ENCODE results near the gene YTHDC2. TPM values are rescaled to one million over a fixed set of nuclear protein-coding genes. Genes with fewer than 3 reads are reported as not detected.

The YTHDC2 gene
- total and polyA plus RNA-seq, 4 donors, result 5.5 to 37.6 (median 27.2) TPM

GRCh38 chr5:113490317-113490716, 23.2 kb upstream of the YTHDC2 start:
- Histone ChIP-seq H3K4me1 (ENCODE audit: control insufficient read depth in 1 of 2, insufficient read depth in 2 of 2, low read length in 2 of 2) (peaks cover 0 to 3% of the 10 kb centered on the region in 2 donors), H3K27ac (ENCODE audit: low read depth in 1 of 2, low read length in 2 of 2) (no peak overlapping the region), H3K27me3 (ENCODE audit: control insufficient read depth in 1 of 2, insufficient read depth in 2 of 2, low read length in 1 of 2) (no peaks in the 10 kb centered on the region), H3K9me3 (ENCODE audit: control insufficient read depth, low read length) (no peaks in the 10 kb centered on the region), H3K4me3 (ENCODE audit: low read length in 2 of 2) (no peak overlapping the region), H3K36me3 (ENCODE audit: control insufficient read depth in 1 of 2, insufficient read depth in 2 of 2, low read length in 1 of 2) (no peaks in the 10 kb centered on the region)
- no peak for ATAC-seq (ENCODE audit: low FRiP score)
- no peak for DNase-seq
- intact Hi-C loops (cut with DNase I), result no loop called here
- 97 to 98% methylated on average over 3 of the region's 3 CpGs for WGBS, 2 donors

- peaks cover 0 to 3% of the 10 kb centered on the region in 2 donors for H3K4me1 ChIP-seq (ENCODE audit: control insufficient read depth in 1 of 2, insufficient read depth in 2 of 2, low read length in 2 of 2)
- intact Hi-C loops (cut with DNase I), result no loop called here
- no peaks in the 10 kb centered on the region for H3K9me3 ChIP-seq (ENCODE audit: control insufficient read depth, low read length)
- no peak for DNase-seq
- no peak for ATAC-seq (ENCODE audit: low FRiP score)
- H3K27me3 ChIP-seq (ENCODE audit: control insufficient read depth in 1 of 2, insufficient read depth in 2 of 2, low read length in 1 of 2), result no peaks in the 10 kb centered on the region
- H3K27ac ChIP-seq (ENCODE audit: low read depth in 1 of 2, low read length in 2 of 2), result no peak overlapping the region
- H3K36me3 ChIP-seq (ENCODE audit: control insufficient read depth in 1 of 2, insufficient read depth in 2 of 2, low read length in 1 of 2), result no peaks in the 10 kb centered on the region
- no peak overlapping the region for H3K4me3 ChIP-seq (ENCODE audit: low read length in 2 of 2)
- WGBS, 2 donors, result 86 to 92% methylated on average over 2 of the region's 2 CpGs
Observed at GRCh38 chr5:113491022-113491421, 22.5 kb upstream of the YTHDC2 start.

- no peak for ATAC-seq (ENCODE audit: low FRiP score)
- no peaks in the 10 kb centered on the region for H3K36me3 ChIP-seq (ENCODE audit: control insufficient read depth in 1 of 2, insufficient read depth in 2 of 2, low read length in 1 of 2)
- 93 to 94% methylated on average over 1 of the region's 1 CpG for WGBS, 2 donors
- H3K4me1 ChIP-seq (ENCODE audit: control insufficient read depth in 1 of 2, insufficient read depth in 2 of 2, low read length in 2 of 2), result no peaks in the 10 kb centered on the region
- no peaks in the 10 kb centered on the region for H3K27me3 ChIP-seq (ENCODE audit: control insufficient read depth in 1 of 2, insufficient read depth in 2 of 2, low read length in 1 of 2)
- intact Hi-C loops (cut with DNase I), result no loop called here
- no peak overlapping the region for H3K4me3 ChIP-seq (ENCODE audit: low read length in 2 of 2)
- DNase-seq, result no peak
- no peak overlapping the region for H3K27ac ChIP-seq (ENCODE audit: low read depth in 1 of 2, low read length in 2 of 2)
- H3K9me3 ChIP-seq (ENCODE audit: control insufficient read depth, low read length), result no peaks in the 10 kb centered on the region
Observed at GRCh38 chr5:113493446-113493845, 20.0 kb upstream of the YTHDC2 start.

GRCh38 chr5:113495422-113495841, 18.1 kb upstream of the YTHDC2 start:
- Histone ChIP-seq H3K4me3 (ENCODE audit: low read length in 2 of 2) (no peak overlapping the region), H3K4me1 (ENCODE audit: control insufficient read depth in 1 of 2, insufficient read depth in 2 of 2, low read length in 2 of 2) (no peaks in the 10 kb centered on the region), H3K27ac (ENCODE audit: low read depth in 1 of 2, low read length in 2 of 2) (no peak overlapping the region), H3K36me3 (ENCODE audit: control insufficient read depth in 1 of 2, insufficient read depth in 2 of 2, low read length in 1 of 2) (no peaks in the 10 kb centered on the region), H3K27me3 (ENCODE audit: control insufficient read depth in 1 of 2, insufficient read depth in 2 of 2, low read length in 1 of 2) (no peaks in the 10 kb centered on the region), H3K9me3 (ENCODE audit: control insufficient read depth, low read length) (no peaks in the 10 kb centered on the region)
- WGBS, 2 donors, result 32 to 41% methylated on average over 1 of the region's 1 CpG
- intact Hi-C loops (cut with DNase I), result no loop called here
- DNase-seq (no peak), ATAC-seq (ENCODE audit: low FRiP score) (no peak)

- DNase-seq, result no peak
- no peak overlapping the region for H3K4me3 ChIP-seq (ENCODE audit: low read length in 2 of 2)
- H3K4me1 ChIP-seq (ENCODE audit: control insufficient read depth in 1 of 2, insufficient read depth in 2 of 2, low read length in 2 of 2), result no peaks in the 10 kb centered on the region
- no peaks in the 10 kb centered on the region for H3K27me3 ChIP-seq (ENCODE audit: control insufficient read depth in 1 of 2, insufficient read depth in 2 of 2, low read length in 1 of 2)
- no peak overlapping the region for H3K27ac ChIP-seq (ENCODE audit: low read depth in 1 of 2, low read length in 2 of 2)
- ATAC-seq (ENCODE audit: low FRiP score), result no peak
- WGBS, 2 donors, result 94 to 97% methylated on average over 3 of the region's 3 CpGs
- intact Hi-C loops (cut with DNase I), result no loop called here
- H3K9me3 ChIP-seq (ENCODE audit: control insufficient read depth, low read length), result no peaks in the 10 kb centered on the region
- no peaks in the 10 kb centered on the region for H3K36me3 ChIP-seq (ENCODE audit: control insufficient read depth in 1 of 2, insufficient read depth in 2 of 2, low read length in 1 of 2)
Observed at GRCh38 chr5:113502073-113502472, 11.4 kb upstream of the YTHDC2 start.

GRCh38 chr5:113503146-113503545, 10.3 kb upstream of the YTHDC2 start:
- DNase-seq (no peak), ATAC-seq (ENCODE audit: low FRiP score) (no peak)
- WGBS, 2 donors, result 88 to 99% methylated on average over 1 of the region's 1 CpG
- H3K4me3 ChIP-seq (ENCODE audit: low read length in 2 of 2), result no peak overlapping the region
- H3K9me3 ChIP-seq (ENCODE audit: control insufficient read depth, low read length), result no peaks in the 10 kb centered on the region
- H3K27ac ChIP-seq (ENCODE audit: low read depth in 1 of 2, low read length in 2 of 2), result no peak overlapping the region
- intact Hi-C loops (cut with DNase I), result no loop called here
- no peaks in the 10 kb centered on the region for H3K4me1 ChIP-seq (ENCODE audit: control insufficient read depth in 1 of 2, insufficient read depth in 2 of 2, low read length in 2 of 2)
- no peaks in the 10 kb centered on the region for H3K36me3 ChIP-seq (ENCODE audit: control insufficient read depth in 1 of 2, insufficient read depth in 2 of 2, low read length in 1 of 2)
- H3K27me3 ChIP-seq (ENCODE audit: control insufficient read depth in 1 of 2, insufficient read depth in 2 of 2, low read length in 1 of 2), result no peaks in the 10 kb centered on the region

- Histone ChIP-seq H3K27me3 (ENCODE audit: control insufficient read depth in 1 of 2, insufficient read depth in 2 of 2, low read length in 1 of 2) (no peaks in the 10 kb centered on the region), H3K4me3 (ENCODE audit: low read length in 2 of 2) (no peak overlapping the region), H3K27ac (ENCODE audit: low read depth in 1 of 2, low read length in 2 of 2) (no peak overlapping the region), H3K36me3 (ENCODE audit: control insufficient read depth in 1 of 2, insufficient read depth in 2 of 2, low read length in 1 of 2) (no peaks in the 10 kb centered on the region), H3K4me1 (ENCODE audit: control insufficient read depth in 1 of 2, insufficient read depth in 2 of 2, low read length in 2 of 2) (no peaks in the 10 kb centered on the region), H3K9me3 (ENCODE audit: control insufficient read depth, low read length) (no peaks in the 10 kb centered on the region)
- intact Hi-C loops (cut with DNase I), result no loop called here
- no peak for ATAC-seq (ENCODE audit: low FRiP score)
- WGBS, 2 donors, result 90 to 92% methylated on average over 5 of the region's 5 CpGs
- DNase-seq, result no peak
Observed at GRCh38 chr5:113505181-113505580, 8.3 kb upstream of the YTHDC2 start.

- intact Hi-C loops (cut with DNase I), result no loop called here
- Histone ChIP-seq H3K9me3 (ENCODE audit: control insufficient read depth, low read length) (no peaks in the 10 kb centered on the region), H3K4me3 (ENCODE audit: low read length in 2 of 2) (no peak overlapping the region), H3K36me3 (ENCODE audit: control insufficient read depth in 1 of 2, insufficient read depth in 2 of 2, low read length in 1 of 2) (no peaks in the 10 kb centered on the region), H3K4me1 (ENCODE audit: control insufficient read depth in 1 of 2, insufficient read depth in 2 of 2, low read length in 2 of 2) (peaks cover 0 to 2% of the 10 kb centered on the region in 2 donors), H3K27me3 (ENCODE audit: control insufficient read depth in 1 of 2, insufficient read depth in 2 of 2, low read length in 1 of 2) (no peaks in the 10 kb centered on the region), H3K27ac (ENCODE audit: low read depth in 1 of 2, low read length in 2 of 2) (no peak overlapping the region)
- DNase-seq (no peak), ATAC-seq (ENCODE audit: low FRiP score) (no peak)
Observed at GRCh38 chr5:113507601-113508000, 5.9 kb upstream of the YTHDC2 start.

- intact Hi-C loops (cut with DNase I), result no loop called here
- ATAC-seq (ENCODE audit: low FRiP score), result no peak
- Histone ChIP-seq H3K27me3 (ENCODE audit: control insufficient read depth in 1 of 2, insufficient read depth in 2 of 2, low read length in 1 of 2) (no peaks in the 10 kb centered on the region), H3K36me3 (ENCODE audit: control insufficient read depth in 1 of 2, insufficient read depth in 2 of 2, low read length in 1 of 2) (no peaks in the 10 kb centered on the region), H3K27ac (ENCODE audit: low read depth in 1 of 2, low read length in 2 of 2) (no peak overlapping the region), H3K4me3 (ENCODE audit: low read length in 2 of 2) (no peak overlapping the region), H3K9me3 (ENCODE audit: control insufficient read depth, low read length) (no peaks in the 10 kb centered on the region), H3K4me1 (ENCODE audit: control insufficient read depth in 1 of 2, insufficient read depth in 2 of 2, low read length in 2 of 2) (peaks cover 2 to 4% of the 10 kb centered on the region in 2 donors)
- DNase-seq, result no peak
Observed at GRCh38 chr5:113508756-113509155, 4.7 kb upstream of the YTHDC2 start.

Measured in aorta (tissue), 5 donors.